ENCODE measurements around the gene TRIM10. TPM values are rescaled to one million over a fixed set of nuclear protein-coding genes. Genes with fewer than 3 reads are reported as not detected.

Gene TRIM10
- total and polyA plus RNA-seq, 2 donors (not counting 1 experiment from before 2014, with no cell fraction given) = not detected

DNA sequence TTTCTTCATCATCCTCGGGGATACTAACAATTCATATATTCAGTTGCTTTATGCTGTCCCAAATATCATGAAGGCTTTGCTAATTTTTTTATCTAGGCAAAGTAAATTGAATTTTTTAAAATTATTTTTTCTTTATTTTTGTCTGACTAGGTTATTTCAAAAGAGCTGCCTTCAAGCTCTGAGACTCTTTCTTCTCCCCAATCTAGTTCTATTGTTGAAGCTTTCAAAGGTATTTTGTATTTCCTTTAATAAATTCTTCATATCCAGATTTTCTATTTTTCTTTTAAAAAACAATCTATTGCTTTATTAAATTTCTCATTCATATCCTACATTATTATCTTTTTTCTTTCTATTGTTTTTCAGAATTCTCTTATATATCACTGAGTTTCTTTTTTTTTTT lies 19.1 kb upstream of the TRIM10 start:
- DNase-seq (ENCODE audit: low read depth in 2 of 2) = no peak
- Histone ChIP-seq H3K4me2 (ENCODE audit: extremely low read depth, insufficient read depth, low read length) (no peak overlapping the region), H3K36me3 (ENCODE audit: control insufficient read depth, insufficient read depth, low read length) (no peaks in the 10 kb centered on the region), H3K27me3 (ENCODE audit: control insufficient read depth, insufficient read depth, low read length) (peaks cover 4% of the 10 kb centered on the region), H2AFZ (ENCODE audit: low read length) (no peak overlapping the region), H3K4me3 (replicated peaks in 1 of 4; ENCODE audit: control extremely low read depth in 1 of 4, insufficient read depth in 1 of 4, low read depth in 3 of 4, low read length in 4 of 4) (no peak overlapping the region), H4K20me1 (ENCODE audit: control insufficient read depth, extremely low read depth, insufficient read depth, low read length) (no peaks in the 10 kb centered on the region), H3K79me2 (ENCODE audit: control insufficient read depth, insufficient read depth, low read length) (no peaks in the 10 kb centered on the region), H3K4me1 (ENCODE audit: control insufficient read depth, extremely low read depth, insufficient read depth, low read length) (no peaks in the 10 kb centered on the region), H3K9ac (ENCODE audit: insufficient read depth, low read length) (no peak overlapping the region), H3K27ac (ENCODE audit: insufficient read depth, low read length) (no peak overlapping the region), H3K9me3 (ENCODE audit: control insufficient read depth, insufficient read depth, low read depth, low read length) (no peaks in the 10 kb centered on the region)
- no peak for TF ChIP-seq EZH2 (IDR thresholded peaks at IDR 0.05; ENCODE audit: low read length, missing control alignments)
- TF ChIP-seq, protein P1, sequence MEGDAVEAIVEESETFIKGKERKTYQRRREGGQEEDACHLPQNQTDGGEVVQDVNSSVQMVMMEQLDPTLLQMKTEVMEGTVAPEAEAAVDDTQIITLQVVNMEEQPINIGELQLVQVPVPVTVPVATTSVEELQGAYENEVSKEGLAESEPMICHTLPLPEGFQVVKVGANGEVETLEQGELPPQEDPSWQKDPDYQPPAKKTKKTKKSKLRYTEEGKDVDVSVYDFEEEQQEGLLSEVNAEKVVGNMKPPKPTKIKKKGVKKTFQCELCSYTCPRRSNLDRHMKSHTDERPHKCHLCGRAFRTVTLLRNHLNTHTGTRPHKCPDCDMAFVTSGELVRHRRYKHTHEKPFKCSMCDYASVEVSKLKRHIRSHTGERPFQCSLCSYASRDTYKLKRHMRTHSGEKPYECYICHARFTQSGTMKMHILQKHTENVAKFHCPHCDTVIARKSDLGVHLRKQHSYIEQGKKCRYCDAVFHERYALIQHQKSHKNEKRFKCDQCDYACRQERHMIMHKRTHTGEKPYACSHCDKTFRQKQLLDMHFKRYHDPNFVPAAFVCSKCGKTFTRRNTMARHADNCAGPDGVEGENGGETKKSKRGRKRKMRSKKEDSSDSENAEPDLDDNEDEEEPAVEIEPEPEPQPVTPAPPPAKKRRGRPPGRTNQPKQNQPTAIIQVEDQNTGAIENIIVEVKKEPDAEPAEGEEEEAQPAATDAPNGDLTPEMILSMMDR (conservative IDR thresholded peaks at IDR 0.05 in 1 of 2, IDR thresholded peaks at IDR 0.05 in 1 of 2; ENCODE audit: low read depth in 1 of 2, low read length in 2 of 2) = no peak

DNA sequence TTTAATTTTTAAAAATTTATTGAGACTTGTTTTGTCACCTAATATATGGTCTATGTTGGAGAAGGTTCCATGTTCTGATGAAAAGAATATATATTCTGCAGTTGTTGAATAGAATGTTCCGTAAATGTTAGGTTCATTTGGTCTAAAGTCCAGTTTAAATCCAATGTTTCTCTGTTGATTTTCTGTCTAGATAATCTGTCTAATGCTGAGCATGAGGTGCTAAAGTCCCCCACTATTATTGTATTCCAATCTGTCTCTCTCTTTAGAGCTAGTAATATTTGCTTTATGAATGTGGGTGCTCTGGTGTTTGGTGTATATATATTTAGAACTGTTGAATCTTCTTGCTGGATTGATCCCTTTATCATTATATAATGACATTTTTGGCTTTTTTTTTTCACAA lies 17.8 kb upstream of the TRIM10 start:
- no peak for TF ChIP-seq EZH2 (IDR thresholded peaks at IDR 0.05; ENCODE audit: low read length, missing control alignments)
- TF ChIP-seq, protein P1 (conservative IDR thresholded peaks at IDR 0.05 in 1 of 2, IDR thresholded peaks at IDR 0.05 in 1 of 2; ENCODE audit: low read depth in 1 of 2, low read length in 2 of 2) = no peak
- Histone ChIP-seq H3K27ac (ENCODE audit: insufficient read depth, low read length) (no peak overlapping the region), H3K4me1 (ENCODE audit: control insufficient read depth, extremely low read depth, insufficient read depth, low read length) (no peaks in the 10 kb centered on the region), H4K20me1 (ENCODE audit: control insufficient read depth, extremely low read depth, insufficient read depth, low read length) (no peaks in the 10 kb centered on the region), H3K36me3 (ENCODE audit: control insufficient read depth, insufficient read depth, low read length) (no peaks in the 10 kb centered on the region), H2AFZ (ENCODE audit: low read length) (no peak overlapping the region), H3K4me2 (ENCODE audit: extremely low read depth, insufficient read depth, low read length) (no peak overlapping the region), H3K4me3 (replicated peaks in 1 of 4; ENCODE audit: control extremely low read depth in 1 of 4, insufficient read depth in 1 of 4, low read depth in 3 of 4, low read length in 4 of 4) (no peak overlapping the region), H3K27me3 (ENCODE audit: control insufficient read depth, insufficient read depth, low read length) (peaks cover 10% of the 10 kb centered on the region), H3K79me2 (ENCODE audit: control insufficient read depth, insufficient read depth, low read length) (no peaks in the 10 kb centered on the region), H3K9me3 (ENCODE audit: control insufficient read depth, insufficient read depth, low read depth, low read length) (no peaks in the 10 kb centered on the region), H3K9ac (ENCODE audit: insufficient read depth, low read length) (no peak overlapping the region)
- no peak for DNase-seq (ENCODE audit: low read depth in 2 of 2)

DNA sequence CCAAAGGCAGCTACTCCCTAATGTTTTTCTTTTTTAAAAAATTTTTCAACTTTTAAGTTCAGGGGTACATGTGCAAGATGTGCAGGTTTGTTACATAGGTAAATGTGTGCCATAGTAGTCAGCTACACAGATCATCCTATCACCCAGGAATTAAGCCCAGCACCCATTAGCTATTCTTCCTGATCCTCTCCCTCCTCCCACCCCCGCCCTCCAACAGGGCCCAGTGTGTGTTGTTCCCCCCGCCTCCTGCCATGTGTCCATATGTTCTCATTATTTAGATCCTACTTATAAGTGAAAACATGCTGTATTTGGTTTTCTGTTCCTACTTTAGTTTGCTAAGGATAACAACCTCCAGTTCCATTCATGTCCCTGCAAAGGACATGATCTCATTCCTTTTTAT lies 14.8 kb upstream of the TRIM10 start:
- H3K4me2 ChIP-seq (ENCODE audit: extremely low read depth, insufficient read depth, low read length) = no peak overlapping the region
- no peak overlapping the region for H3K9ac ChIP-seq (ENCODE audit: insufficient read depth, low read length)
- no peaks in the 10 kb centered on the region for H4K20me1 ChIP-seq (ENCODE audit: control insufficient read depth, extremely low read depth, insufficient read depth, low read length)
- TF ChIP-seq, protein P1 (conservative IDR thresholded peaks at IDR 0.05 in 1 of 2, IDR thresholded peaks at IDR 0.05 in 1 of 2; ENCODE audit: low read depth in 1 of 2, low read length in 2 of 2) = no peak
- no peak for TF ChIP-seq EZH2 (IDR thresholded peaks at IDR 0.05; ENCODE audit: low read length, missing control alignments)
- H3K9me3 ChIP-seq (ENCODE audit: control insufficient read depth, insufficient read depth, low read depth, low read length) = no peaks in the 10 kb centered on the region
- H3K27me3 ChIP-seq (ENCODE audit: control insufficient read depth, insufficient read depth, low read length) = peaks cover 23% of the 10 kb centered on the region
- no peak overlapping the region for H3K27ac ChIP-seq (ENCODE audit: insufficient read depth, low read length)
- H3K4me1 ChIP-seq (ENCODE audit: control insufficient read depth, extremely low read depth, insufficient read depth, low read length) = no peaks in the 10 kb centered on the region
- no peak overlapping the region for H3K4me3 ChIP-seq (replicated peaks in 1 of 4; ENCODE audit: control extremely low read depth in 1 of 4, insufficient read depth in 1 of 4, low read depth in 3 of 4, low read length in 4 of 4)
- H2AFZ ChIP-seq (ENCODE audit: low read length) = no peak overlapping the region
- H3K79me2 ChIP-seq (ENCODE audit: control insufficient read depth, insufficient read depth, low read length) = no peaks in the 10 kb centered on the region
- no peak for DNase-seq (ENCODE audit: low read depth in 2 of 2)
- no peaks in the 10 kb centered on the region for H3K36me3 ChIP-seq (ENCODE audit: control insufficient read depth, insufficient read depth, low read length)
